Activated CD4-positive, alpha-beta T cell treated with anti-CD3 and anti-CD28 coated beads, Interleukin-2, amount 50 U/mL, for 4 hours (primary cell): ENCODE results near the gene VWDE.

Experiments used
- DNase-seq, 2 experiments: peaks; one replicate each; pipeline ENCODE4 v3.0.0-alpha.2; 2020

VWDE gene

DNA sequence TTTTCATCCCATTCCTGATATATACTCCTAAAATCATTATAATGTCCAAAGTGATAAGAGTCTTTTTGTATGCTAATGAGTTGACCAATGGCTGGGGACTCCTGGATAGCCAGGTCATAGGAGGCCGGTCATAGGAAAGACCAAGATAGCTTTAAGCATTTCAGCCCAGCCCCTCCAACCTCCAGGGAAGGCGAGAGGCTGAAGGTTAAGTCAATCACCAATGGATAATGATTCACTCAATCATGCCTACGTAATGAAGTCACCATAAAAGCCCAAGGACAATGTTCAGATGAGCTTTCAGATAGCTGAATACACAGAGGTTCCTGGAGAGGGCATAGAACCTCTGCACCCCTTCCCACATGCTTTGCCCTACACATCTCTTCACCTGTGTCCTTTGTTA, 75.7 kb downstream of the VWDE start:
- DNase-seq = no peak

DNA sequence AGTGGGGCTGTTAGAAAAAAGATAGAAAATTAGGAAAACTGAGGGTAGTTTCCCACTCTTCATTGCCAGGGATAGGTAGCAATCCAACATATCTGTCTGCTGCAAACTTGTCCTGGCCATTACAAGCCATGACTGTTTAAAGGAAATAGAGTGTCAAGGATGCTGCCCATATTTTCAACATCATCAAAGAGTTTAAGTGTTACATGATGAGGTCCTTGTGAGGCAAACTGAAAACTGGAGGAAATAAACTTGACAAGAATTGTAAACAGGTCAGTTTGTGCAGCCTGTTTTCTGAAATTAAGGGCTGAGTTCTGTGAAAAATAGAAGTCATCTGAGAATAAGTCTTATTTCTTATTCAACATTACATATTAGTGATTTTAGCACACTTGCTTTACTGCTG, 78.0 kb downstream of the VWDE start:
- DNase-seq = no peak

DNA sequence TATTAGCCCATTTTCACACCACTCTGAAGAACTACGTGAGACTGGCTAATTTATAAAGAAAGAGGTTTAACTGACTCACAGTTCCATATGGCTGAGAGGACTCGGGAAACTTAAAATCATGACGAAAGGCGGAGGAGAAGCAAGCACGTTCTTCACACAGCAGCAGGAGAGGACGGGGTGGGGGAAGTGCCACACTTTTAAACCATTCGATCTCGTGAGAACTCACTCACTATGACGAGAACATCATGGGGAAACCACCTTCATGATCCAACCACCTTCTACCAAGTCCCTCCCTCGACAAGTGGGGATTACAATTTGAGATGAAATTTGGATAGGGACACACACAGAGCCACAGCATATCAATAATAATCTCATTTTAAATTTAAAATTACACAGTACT, 80.2 kb downstream of the VWDE start:
- DNase-seq = no peak

DNA sequence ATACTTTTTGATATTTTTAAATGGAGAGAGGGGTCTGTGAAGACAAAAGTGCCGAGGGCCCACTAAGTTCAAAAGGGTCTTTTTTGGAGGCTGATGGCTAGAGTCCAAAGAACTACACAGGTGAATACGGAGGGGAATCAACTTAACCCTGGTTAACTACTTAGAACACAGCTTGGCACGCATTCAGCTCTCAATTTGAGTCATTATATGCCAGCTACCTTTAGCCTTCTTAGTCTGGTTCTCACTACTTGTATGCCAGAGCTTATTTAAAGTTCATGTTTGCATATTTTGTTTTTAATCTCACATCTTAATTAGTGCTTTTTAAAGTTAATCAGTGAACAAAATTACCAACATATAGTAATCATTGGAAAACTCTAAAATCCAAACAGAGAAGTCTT, 80.8 kb downstream of the VWDE start:
- no peak for DNase-seq

DNA sequence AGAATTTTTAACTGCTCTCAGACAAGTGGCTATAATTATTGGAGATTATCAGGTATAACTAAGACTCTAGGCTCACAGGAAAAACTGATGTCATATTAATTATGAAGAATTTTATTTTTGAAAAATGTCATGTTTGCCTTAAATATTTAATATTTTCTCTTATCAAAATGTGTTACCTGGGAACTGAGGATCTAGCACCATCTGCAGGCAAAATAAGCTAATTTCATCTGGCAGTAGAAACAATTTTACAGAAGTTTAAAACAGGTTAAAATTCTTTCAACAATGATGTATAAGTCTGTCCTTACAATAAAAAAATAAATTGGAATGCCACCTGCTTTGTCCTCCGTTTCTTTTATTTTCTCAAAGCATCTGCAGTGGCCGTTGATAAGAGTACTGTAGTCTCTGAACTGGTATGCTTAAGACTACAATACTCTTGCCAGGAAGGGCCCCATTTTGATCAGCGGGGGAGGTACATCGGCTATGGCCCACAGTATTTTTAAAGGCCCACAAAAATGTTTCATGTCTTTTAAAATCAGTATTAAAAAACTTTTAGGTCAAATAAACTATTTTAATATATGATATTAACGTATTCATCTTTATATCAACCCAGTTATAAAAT, 81.3 kb downstream of the VWDE start:
- no peak for DNase-seq

DNA sequence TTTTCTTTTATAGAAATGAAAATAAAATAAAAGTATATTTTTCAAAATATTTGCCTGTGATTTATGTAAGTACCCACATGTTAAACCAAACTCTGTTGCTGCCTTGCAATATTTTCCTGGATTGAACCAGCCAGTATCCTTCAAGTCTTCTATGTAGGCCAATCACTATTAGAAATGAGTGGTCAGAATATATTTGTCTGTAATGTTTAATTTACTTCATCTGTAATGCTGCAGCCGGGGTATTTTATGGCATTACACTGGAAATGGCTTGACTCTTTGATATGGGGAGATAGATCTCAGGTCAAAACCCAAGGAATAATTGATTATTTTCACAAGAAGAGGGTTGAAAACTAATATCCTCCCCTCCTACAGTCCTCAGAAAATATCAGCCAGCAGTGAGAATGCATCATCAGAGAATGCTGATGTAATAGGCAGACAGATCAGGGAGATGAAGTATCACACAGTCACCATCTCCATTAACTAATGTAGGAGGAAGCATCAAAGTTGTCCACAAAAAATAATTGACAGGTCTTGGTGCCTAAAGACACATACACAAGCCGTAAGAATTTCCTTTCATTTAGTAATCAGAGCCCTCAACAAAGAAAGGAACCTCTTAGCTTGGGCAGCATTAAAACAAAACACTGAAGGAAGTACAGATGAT, 82.5 kb downstream of the VWDE start:
- DNase-seq = no peak

DNA sequence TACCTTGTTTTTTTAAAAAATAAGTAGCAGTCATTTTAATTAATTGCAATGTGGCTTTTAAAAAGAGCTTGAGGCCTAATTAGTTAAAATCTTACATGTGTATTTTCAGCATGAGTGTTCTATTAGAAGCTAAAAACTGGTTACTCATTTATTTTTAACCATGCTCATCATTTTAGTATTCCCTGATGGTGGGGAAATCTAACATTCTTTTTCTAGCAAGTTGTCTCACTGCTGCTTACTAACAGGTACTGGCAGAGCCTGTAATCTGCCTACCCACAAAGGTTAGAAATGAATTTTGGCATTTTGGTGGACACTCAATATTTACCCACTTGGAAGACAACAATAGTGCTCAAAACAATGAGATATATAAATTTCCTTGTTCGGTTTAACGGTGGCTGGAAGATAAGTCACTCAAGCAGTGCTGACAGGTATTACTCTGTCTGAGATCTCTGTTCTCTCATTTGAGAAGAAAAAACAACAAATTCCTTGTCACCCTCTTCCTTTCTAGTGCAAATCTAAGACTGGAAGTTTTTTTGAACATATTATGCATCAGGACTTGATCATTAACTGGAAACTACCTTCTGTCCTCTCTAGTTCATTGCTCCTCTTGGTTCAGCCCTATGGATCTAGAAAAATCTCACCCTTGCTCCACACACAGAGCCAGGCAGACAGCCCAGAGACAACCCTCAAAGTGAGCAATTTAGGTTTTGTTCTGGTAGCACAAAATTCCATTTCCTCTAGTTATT, 83.3 kb downstream of the VWDE start:
- no peak for DNase-seq

DNA sequence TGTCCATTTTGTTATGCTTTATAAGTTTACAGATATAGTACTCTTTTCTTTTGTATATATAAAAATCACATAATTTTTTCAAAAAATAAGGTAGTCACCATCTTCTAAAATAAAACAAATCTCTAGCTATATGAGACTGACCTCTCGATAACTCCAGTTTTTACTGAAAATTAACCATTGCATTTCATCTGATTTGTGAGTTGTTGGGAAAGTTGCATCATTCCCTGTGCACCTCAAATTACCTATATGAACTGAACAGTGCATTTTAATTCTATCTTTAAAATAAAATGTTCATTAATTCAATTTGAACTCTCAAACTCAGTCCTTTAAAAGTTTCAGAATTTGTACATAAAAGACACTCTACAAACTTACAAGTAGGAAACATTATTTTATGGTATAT, 86.0 kb downstream of the VWDE start:
- DNase-seq = no peak

DNA sequence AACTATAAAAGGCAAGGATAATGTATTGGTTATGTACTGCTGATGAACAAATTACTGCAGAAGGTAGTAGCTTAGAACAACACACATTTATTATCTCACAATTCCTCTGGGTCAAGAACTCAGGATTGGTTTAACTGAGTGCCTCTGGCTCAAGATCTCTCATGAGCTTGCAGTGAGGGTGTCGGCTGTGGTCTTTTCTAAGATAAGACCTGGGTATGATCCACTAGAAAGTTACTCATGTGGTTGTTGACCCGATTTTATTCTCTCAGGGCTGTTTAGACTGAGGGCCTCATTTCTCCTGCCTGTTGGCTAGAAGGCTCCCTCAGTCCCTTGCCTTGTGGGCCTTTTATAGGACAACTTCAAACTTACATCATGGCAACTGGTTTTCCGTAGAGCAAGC, 86.7 kb downstream of the VWDE start:
- DNase-seq = no peak

DNA sequence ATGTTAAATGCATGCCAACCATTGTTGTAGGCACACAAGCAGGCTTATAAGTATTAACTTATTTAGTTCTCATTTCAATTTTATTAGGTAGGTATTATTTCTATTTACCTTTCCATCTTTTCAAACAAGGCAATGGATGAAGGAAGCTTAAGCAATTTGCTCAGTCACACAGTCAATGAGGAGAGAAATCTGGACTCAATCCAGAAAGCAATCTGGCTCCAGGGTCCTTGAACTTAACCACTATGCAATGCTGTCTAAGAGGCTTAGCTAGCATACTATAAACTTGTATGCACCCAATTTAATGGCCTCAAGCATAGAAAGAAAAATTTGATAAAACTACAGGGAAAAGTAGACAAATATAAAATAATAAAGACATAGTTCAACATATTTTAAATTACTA, 88.6 kb downstream of the VWDE start:
- no peak for DNase-seq

DNA sequence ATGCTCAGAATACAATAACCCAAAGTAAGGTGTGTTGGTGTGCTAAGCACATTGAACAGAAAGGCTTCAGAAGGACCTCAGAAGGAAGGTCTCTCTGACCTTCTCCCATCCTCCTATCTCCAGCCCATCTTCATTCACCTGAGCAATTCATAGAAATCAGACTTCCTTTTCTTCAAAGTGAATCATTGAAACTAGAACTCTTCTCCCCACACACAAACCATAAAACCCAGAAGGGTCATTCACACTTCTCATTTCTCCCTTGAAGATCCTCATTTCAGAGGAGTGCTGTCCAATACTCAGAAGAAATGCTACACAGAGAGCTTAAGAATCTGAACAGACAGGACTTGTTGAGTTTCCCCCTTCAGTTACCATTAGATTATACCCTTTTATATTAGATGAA, 89.5 kb downstream of the VWDE start:
- no peak for DNase-seq

DNA sequence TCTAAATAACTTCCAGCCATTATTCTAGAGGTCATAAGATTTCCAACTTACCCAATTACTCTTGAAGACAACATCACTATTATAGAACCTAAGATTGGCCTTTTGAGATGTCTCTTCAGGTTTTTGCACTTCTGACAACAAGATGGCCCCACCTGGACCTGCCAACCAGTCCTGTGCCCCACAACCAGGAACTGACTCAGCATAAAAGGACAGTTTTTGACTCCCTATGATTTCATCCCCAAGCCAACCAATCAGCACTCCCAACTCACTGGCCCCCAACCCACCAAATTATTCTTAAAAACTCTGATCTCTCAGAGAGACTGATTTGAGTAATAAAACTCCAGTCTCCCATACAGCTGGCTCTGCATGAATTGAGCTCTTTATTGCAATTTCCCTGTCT, 98.2 kb downstream of the VWDE start:
- DNase-seq = no peak

DNA sequence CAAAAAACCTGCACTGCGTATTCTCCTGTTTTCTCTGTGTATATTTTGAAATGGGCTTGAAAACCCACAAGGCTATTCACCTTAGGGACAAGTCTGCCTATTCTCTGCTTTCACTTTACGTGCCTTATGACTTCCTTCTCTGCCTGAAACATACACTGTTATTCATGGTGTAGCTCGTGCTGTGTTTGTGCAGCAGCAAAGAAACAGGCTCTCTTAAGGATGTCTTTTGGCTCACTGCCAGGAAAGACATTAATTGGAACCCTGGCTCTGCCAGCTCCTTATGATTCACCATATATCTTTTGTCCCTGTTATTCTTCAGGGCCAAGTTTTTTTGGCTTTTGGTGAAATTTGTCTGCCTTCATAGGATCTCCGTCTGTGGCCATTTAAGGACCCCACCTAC, 100.2 kb downstream of the VWDE start:
- no peak for DNase-seq

DNA sequence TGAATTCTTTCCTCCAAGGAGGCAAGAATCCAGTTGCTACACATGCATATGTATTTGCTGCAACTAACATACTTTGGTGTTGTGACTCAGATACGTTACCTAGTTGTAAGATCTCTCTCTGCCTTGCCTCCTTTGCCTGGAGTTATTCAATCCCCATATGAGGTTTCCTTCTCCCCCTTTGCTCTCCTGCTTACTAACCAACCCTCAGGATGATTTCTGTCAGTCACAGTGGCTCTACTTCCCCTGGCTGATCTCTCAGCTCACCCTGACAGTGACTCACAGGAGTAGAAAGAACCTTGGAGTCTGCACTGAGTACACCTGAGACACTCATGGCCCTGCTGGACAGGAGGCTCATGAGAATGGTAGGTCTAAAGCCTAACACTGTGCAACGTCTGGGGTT, 100.6 kb downstream of the VWDE start:
- no peak for DNase-seq

DNA sequence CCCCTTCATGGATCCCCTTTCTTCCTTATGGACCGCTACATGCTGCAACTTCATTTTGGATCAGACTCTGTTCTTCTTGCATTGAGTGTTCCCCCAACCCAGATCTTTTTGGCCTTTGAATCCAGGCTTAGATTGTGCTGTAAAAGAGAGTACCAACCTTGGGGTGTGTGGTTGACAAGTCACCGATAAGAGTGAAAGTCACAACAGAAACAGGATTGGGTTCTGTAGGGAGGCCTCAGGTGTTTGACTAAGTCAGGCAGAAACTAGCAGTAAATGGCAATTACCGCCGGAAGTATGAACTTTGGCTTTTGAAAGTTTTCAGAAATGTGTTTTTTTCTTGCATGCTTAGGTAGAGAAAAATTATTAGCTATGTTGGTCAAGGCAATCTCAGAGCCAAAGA, 103.2 kb downstream of the VWDE start:
- DNase-seq = no peak

DNA sequence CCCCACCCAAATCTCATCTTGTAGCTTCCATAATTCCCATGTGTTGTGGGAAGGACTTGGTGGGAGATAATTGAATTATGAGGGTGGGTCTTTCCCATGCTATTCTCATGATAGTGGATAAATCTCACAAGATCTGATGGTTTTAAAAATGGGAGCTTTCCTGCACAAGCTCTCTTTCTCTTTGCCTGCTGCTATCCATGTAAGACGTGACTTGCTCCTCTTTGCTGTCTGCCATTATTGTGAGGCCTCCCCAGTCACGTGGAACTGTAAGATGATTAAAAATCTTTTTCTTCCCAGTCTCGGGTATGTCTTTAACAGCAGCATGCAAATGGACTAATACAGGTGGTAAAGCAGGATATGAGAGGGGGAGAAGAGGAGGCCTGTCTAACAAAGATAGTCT, 104.3 kb downstream of the VWDE start:
- DNase-seq = no peak

DNA sequence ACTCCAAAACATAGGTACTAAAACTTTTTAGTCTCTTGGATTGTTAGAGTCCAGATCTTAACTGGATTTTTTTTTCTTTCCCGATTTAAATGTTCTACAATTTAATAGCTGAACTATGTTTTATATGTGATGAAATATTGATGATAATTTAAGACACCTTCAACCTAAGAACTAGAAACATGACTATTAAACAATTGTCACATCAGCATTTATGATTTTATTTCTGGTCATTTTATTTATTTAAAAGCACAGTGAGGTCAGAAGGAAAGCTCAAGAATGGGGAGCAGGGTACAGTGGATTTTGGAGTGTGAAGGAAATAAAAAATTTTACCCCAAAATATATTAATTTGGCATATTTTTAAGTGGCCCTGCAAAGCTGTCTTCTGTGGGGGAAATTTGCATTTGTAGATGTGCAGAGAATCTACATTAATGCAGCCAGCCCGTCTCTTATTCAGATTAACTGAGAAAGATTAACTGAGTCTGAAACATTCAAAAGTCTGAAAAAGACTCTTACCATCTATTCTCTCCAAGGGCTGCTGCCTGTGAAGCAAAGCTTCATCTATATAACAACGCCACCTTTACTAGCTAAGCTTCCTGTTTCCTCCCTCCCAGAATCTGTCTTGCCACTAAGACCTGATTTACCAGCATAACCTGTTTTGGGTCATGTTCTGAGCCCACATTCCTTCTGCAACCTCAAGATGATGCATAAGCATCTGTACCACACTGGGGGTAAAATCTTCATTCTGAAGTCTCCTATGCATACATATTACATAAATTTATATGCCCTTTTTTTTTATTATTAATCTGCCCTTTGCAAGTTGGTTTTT, 106.2 kb downstream of the VWDE start:
- no peak for DNase-seq

DNA sequence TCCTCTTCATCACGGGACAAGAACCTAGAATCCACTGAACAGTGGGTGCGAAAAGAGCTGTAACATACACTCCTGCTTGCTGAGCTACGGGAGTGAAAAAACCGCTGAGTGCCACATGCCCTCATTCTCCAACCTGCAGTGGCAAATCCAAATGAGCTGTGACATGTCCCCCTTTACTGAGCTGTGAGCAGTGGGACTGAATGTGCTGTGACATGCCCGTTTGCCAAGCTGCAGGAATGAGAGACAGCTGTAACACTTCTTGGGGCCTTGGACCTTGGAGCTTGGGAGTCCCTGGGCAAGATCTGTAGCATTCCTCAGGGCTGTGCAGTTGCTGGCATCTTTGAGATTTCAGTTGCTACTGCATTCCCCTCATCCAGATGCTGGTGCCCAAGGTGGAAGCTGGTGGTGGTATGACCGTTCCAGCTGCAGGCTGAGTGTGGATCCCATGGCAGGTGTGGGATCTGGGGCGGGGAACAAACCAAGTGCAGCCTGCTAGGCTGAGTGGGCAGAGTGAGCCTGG, 107.6 kb downstream of the VWDE start:
- no peak for DNase-seq

DNA sequence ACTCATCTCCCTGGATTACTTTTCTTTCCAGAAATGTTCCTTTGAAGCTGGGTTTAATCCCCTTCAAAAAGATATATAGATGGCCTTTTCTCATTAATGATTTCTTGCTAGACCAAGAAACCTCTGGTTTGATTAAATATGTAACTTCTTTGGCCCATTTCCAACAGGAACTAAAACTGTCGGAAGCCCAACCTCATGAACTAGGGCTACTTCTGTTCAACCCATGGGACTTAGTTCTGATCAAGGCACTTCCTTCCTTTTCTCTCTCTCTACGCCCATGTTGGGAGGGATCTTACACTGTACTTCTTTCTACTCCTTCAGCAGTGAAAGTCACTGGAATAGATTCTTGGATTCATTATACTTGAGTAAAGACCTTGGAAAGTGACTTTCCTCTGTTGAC, 109.0 kb downstream of the VWDE start:
- no peak for DNase-seq

DNA sequence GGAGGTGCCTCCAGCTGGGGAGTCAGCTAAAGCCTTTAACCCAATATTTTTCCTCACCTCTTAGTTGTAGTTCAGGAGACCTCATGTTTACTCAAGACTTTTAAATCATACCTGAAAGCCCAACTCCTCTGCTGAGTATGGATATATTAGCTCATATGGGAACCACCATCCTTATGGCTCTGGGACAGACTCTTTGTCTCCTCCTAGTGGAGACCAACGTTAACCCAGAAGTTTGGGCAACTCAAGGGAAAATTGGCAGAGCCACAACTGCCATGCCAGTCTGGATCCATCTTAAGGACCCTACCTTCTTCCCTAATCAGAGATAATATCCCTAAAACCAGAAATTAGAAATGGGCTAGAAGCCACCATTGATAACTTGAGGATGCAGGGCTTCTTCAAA, 111.8 kb downstream of the VWDE start:
- DNase-seq = no peak

DNA sequence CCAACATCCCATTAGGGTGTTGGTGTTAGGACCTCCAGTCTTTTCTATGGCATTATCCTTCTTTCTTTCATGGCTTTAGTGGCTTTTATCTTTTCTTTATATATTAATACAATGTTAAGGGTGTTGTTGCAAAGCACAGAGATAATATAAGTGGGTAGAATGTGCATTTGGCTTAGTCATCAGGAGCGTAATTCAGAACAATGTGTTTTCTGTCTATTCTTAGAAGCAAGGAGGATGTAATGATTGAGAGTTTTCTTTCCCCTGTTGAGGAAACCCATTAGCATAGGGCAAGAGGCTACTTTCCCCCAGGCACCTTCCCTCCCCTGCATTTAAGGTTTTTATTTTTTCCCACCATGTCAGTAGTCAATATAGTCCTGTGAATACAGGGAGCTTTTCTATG, 112.9 kb downstream of the VWDE start:
- DNase-seq = no peak

DNA sequence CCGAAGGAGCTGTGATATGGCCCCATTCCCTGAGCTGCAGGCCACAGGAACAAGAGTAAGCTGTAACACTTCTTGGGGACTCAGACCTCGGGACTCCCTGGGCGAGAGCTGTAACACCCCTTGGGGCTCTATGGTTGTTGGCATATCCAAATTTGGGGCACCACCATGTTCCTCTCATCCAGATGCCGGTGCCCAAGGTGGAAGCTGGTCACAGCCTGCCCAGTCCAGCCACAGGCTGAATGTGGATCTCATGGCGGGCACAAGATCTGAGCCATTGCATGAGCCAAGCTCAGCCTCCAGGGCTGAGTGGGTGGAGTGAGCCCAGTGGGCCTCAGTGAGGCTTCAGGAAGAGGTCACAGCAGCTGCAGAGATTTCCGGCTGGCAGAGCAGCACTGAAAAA, 113.7 kb downstream of the VWDE start:
- no peak for DNase-seq

DNA sequence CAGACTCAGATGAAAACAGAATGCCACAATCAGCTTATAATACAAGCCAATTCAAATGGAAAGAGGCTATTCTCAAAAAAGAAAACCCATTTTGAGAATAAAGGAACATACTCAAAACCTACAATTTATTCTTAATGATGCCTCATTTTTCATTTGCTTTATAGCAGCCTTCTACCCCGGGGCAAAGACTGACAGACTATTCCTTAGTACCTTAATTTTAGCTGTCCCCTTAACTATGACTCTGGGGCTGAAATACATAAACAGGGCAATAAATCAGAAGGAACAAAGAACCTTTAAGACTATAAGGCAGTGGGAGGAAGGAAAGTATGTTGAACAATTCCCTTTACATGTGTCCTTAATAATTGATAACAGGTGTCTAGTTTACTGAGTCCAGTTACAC, 115.8 kb downstream of the VWDE start:
- DNase-seq = no peak
